IMR-90 (cell line): ENCODE results near the gene GRID1. TPM values are rescaled to one million over a fixed set of nuclear protein-coding genes. Genes with fewer than 3 reads are reported as not detected.

Experiments
- ATAC-seq: fragments of 200-7000 bp; cut with Tn5 transposase; 2 replicates; pipeline ENCODE4 v1.9.1; 2020; ENCODE audit warnings: low read depth, mild to moderate bottlenecking, moderate library complexity
- BruUV-seq: library from RNA; stranded (reverse); fragments of 400-500 nt; replicated peaks from 2 replicates; lab custom pipeline; 2021; lab: Mats Ljungman, UMichigan
- CTCF ChIA-PET: fragments of 300-600 bp; formaldehyde crosslinking; extraction: SDS; loops from one replicate; lab custom pipeline; 2021; ENCODE audit warnings: antibody characterized with exemption; lab: Yijun Ruan, JAX
- POLR2A ChIA-PET: fragments of 300-600 bp; sonication (Branson Sonifier 250); formaldehyde crosslinking; loops from one replicate; lab custom pipeline; 2022; ENCODE audit warnings: antibody characterized with exemption; ENCODE audit not compliant: unreplicated experiment; lab: Charles Lee
- DNase-seq: peaks from one replicate; pipeline ENCODE4 v3.0.0; 2013
- H2AFZ ChIP-seq: replicated peaks from 2 replicates; pipeline ENCODE3; 2013; ENCODE audit warnings: low read length, mild to moderate bottlenecking; ENCODE audit not compliant: poor library complexity
- H2AK5ac ChIP-seq: 2 replicates; pipeline ENCODE4 v1.6.1; 2013; ENCODE audit warnings: low read depth, low read length, inconsistent platforms
- H2AK9ac ChIP-seq: replicated peaks from 2 replicates; pipeline ENCODE3; 2013; ENCODE audit warnings: mild to moderate bottlenecking, low read depth, low read length, moderate library complexity; ENCODE audit not compliant: poor library complexity
- H2BK120ac ChIP-seq: 2 replicates; pipeline ENCODE4 v1.6.1; 2013; ENCODE audit warnings: low read depth, low read length, inconsistent platforms
- H2BK15ac ChIP-seq: 3 replicates; pipeline ENCODE4 v1.6.1; 2013; ENCODE audit warnings: low read depth, low read length, inconsistent platforms
- H2BK20ac ChIP-seq: 2 replicates; pipeline ENCODE4 v1.6.1; 2013; ENCODE audit warnings: low read depth, mild to moderate bottlenecking, inconsistent platforms, low read length, moderate library complexity
- H2BK5ac ChIP-seq: 2 replicates; pipeline ENCODE4 v1.6.1; 2013; ENCODE audit warnings: mild to moderate bottlenecking, low read depth, low read length, inconsistent platforms; ENCODE audit not compliant: poor library complexity, severe bottlenecking
- H3K14ac ChIP-seq: replicated peaks from 2 replicates; pipeline ENCODE4 v1.6.1; 2013; ENCODE audit warnings: low read depth, low read length, inconsistent platforms
- H3K18ac ChIP-seq: 2 replicates; pipeline ENCODE4 v1.6.1; 2013; ENCODE audit warnings: low read depth, low read length, control low read depth
- H3K23ac ChIP-seq: 2 replicates; pipeline ENCODE4 v1.6.1; 2013; ENCODE audit warnings: low read depth, low read length, inconsistent platforms
- H3K27ac ChIP-seq: 2 replicates; pipeline ENCODE4 v1.5.1; 2013; ENCODE audit warnings: mild to moderate bottlenecking, control low read depth, low read length; ENCODE audit not compliant: insufficient read depth
- H3K27me3 ChIP-seq: 2 replicates; pipeline ENCODE4 v1.6.1; 2013; ENCODE audit warnings: low read length; ENCODE audit not compliant: control insufficient read depth, insufficient read depth
- H3K36me3 ChIP-seq: 2 replicates; pipeline ENCODE4 v1.6.1; 2013; ENCODE audit warnings: low read length, mixed read lengths; ENCODE audit not compliant: control insufficient read depth, insufficient read depth
- H3K4ac ChIP-seq: 2 replicates; pipeline ENCODE4 v1.6.1; 2013; ENCODE audit warnings: low read depth, low read length, inconsistent platforms
- H3K4me1 ChIP-seq: 2 replicates; pipeline ENCODE4 v1.6.1; 2013; ENCODE audit warnings: low read length, mixed read lengths; ENCODE audit not compliant: control insufficient read depth, insufficient read depth
- H3K4me2 ChIP-seq: 2 replicates; pipeline ENCODE4 v1.6.1; 2013; ENCODE audit warnings: low read depth, mild to moderate bottlenecking, control low read depth, low read length, moderate library complexity
- H3K4me3 ChIP-seq: 2 replicates; pipeline ENCODE4 v1.5.1; 2013; ENCODE audit warnings: low read depth, mild to moderate bottlenecking, control low read depth, low read length, moderate library complexity; ENCODE audit not compliant: insufficient read depth
- H3K56ac ChIP-seq: 2 replicates; pipeline ENCODE4 v1.6.1; 2013; ENCODE audit warnings: low read length, inconsistent platforms; ENCODE audit not compliant: insufficient read depth; ENCODE audit errors: extremely low read depth
- H3K79me1 ChIP-seq, 2 experiments: 2 replicates each; pipeline ENCODE4 v1.6.1; 2013; ENCODE audit warnings: low read length in 2 of 2, inconsistent platforms in 1 of 2, low read depth in 1 of 2
- H3K9ac ChIP-seq: 2 replicates; pipeline ENCODE4 v1.6.1; 2013; ENCODE audit warnings: low read depth, low read length, control low read depth
- H3K9me1 ChIP-seq: 2 replicates; pipeline ENCODE4 v1.6.1; 2013; ENCODE audit warnings: low read length, inconsistent platforms; ENCODE audit not compliant: insufficient read depth
- H3K9me3 ChIP-seq: 2 replicates; pipeline ENCODE4 v1.6.1; 2013; ENCODE audit warnings: low read length; ENCODE audit not compliant: control insufficient read depth, insufficient read depth
- H4K20me1 ChIP-seq: 2 replicates; pipeline ENCODE4 v1.6.1; 2013; ENCODE audit warnings: low read length, inconsistent platforms; ENCODE audit not compliant: insufficient read depth
- H4K5ac ChIP-seq: 2 replicates; pipeline ENCODE4 v1.6.1; 2013; ENCODE audit warnings: mild to moderate bottlenecking, low read depth, low read length, control low read depth
- H4K8ac ChIP-seq, 2 experiments: 2 replicates each; pipeline ENCODE4 v1.6.1; 2013; ENCODE audit warnings: low read depth in 2 of 2, low read length in 2 of 2, control low read depth in 1 of 2, inconsistent platforms in 1 of 2
- H4K91ac ChIP-seq: 2 replicates; pipeline ENCODE4 v1.6.1; 2013; ENCODE audit warnings: low read depth, low read length, inconsistent platforms; ENCODE audit not compliant: insufficient read depth
- BHLHE40 ChIP-seq: fragments of 150-350 bp; IDR thresholded peaks from 2 replicates; pipeline ENCODE4 v1.6.1; 2016; ENCODE audit warnings: mild to moderate bottlenecking, low read depth, low read length
- MAFK ChIP-seq: IDR thresholded peaks from 2 replicates; pipeline ENCODE4 v1.6.1; 2012; ENCODE audit warnings: low read depth, low read length, improper control_type of control experiment
- MXI1 ChIP-seq: IDR thresholded peaks from 2 replicates; pipeline ENCODE4 v1.6.1; 2012; ENCODE audit warnings: low read depth, mild to moderate bottlenecking, low read length, moderate library complexity, borderline replicate concordance
- NFE2L2 ChIP-seq: fragments of 150-350 bp; IDR thresholded peaks from 2 replicates; pipeline ENCODE4 v1.6.1; 2016; ENCODE audit warnings: low read depth, mild to moderate bottlenecking, low read length
- POLR2A ChIP-seq: IDR thresholded peaks from 2 replicates; pipeline ENCODE4 v1.6.1; 2012; ENCODE audit warnings: mild to moderate bottlenecking, low read depth, low read length
- RAD21 ChIP-seq: IDR thresholded peaks from 2 replicates; pipeline ENCODE4 v1.6.1; 2012; ENCODE audit warnings: low read length, improper control_type of control experiment
- RCOR1 ChIP-seq: IDR thresholded peaks from 2 replicates; pipeline ENCODE4 v1.6.1; 2012; ENCODE audit warnings: mild to moderate bottlenecking, low read length, improper control_type of control experiment; ENCODE audit not compliant: insufficient replicate concordance
- RFX5 ChIP-seq: IDR thresholded peaks from 2 replicates; pipeline ENCODE4 v1.8.0; 2012; ENCODE audit warnings: low read depth, mild to moderate bottlenecking, low read length, moderate library complexity
- WGBS, 2 experiments: methylation state at CpG; one replicate each; pipeline versions ENCODE4 v1.1.5 to v1.1.7; 2013; ENCODE audit warnings: missing lambda C conversion rate in 2 of 2; ENCODE audit not compliant: insufficient read length in 1 of 2; ENCODE audit errors: extremely low coverage in 2 of 2; 5-methylcytosine and 5-hydroxymethylcytosine counted together
- dilution Hi-C: fragments of 300-500 bp; cut with HindIII; formaldehyde crosslinking; loops from one replicate; pipeline ENCODE4 v1.14.3; 2018; ENCODE audit warnings: low sequenced_read_pairs; ENCODE audit not compliant: unreplicated experiment
- in situ Hi-C: fragments of 300-500 bp; cut with MboI; formaldehyde crosslinking; loops from 3 replicates; pipeline ENCODE4 v1.14.3; 2019; ENCODE audit warnings: low sequenced_read_pairs, inconsistent platforms, mixed read lengths
- intact Hi-C: fragments of 100-400 bp; cut with micrococcal nuclease; formaldehyde crosslinking; loops from 2 replicates; pipeline ENCODE4 v1.10.0; 2022
- polyA plus RNA-seq, 3 experiments: library from polyadenylated mRNA; depleted of rRNA; stranded (reverse); fragments of >200 nt; gene quantifications; 2 replicates each; pipeline ENCODE4 v1.2.3, GENCODE V29; 2012; ENCODE audit warnings: low replicate concordance in 1 of 3
- total RNA-seq: library from RNA; depleted of rRNA; stranded (reverse); fragments of >200 nt; gene quantifications from 2 replicates; pipeline ENCODE4 v1.2.3, GENCODE V29; 2012
- TF ChIP-seq, protein P1 (sequence below): fragments of 150-350 bp; IDR thresholded peaks from 2 replicates; pipeline ENCODE4 v1.6.1; 2016; ENCODE audit warnings: low read depth, mild to moderate bottlenecking, low read length, moderate library complexity, borderline replicate concordance

The GRID1 gene
- total and polyA plus RNA-seq, 2 of the 4 experiments (the other 2 are of a cell fraction) = not detected

DNA sequence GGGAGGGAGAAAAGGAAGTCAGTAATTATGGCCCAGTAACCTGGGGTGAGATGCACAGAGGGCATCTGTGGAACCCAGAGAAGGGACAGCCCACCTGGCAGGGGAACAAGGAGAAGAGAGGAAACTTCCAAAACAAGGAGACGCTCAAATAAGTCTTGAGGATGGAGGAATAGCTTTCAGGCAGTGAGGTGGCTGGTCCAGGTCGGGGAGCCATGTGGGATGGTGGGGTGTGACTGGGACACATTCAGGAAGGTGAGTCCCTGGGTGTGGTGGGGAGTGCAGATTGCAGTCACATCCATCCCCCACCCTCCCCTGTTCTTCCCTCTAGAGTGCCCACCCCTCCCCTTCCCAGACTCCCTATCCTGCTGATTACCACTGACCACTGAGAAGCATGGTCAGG lies 175.4 kb downstream of the GRID1 start:
- no peak overlapping the region for H4K8ac ChIP-seq
- no peak overlapping the region for H3K56ac ChIP-seq
- no peak overlapping the region for H3K9ac ChIP-seq
- no peaks in the 10 kb centered on the region for H3K27me3 ChIP-seq
- no peak overlapping the region for H4K91ac ChIP-seq
- H4K5ac ChIP-seq = no peak overlapping the region
- ATAC-seq = no peak
- H3K4me2 ChIP-seq = no peak overlapping the region
- H3K9me3 ChIP-seq = no peaks in the 10 kb centered on the region
- no peak overlapping the region for H2BK5ac ChIP-seq
- no peak for DNase-seq
- no peak overlapping the region for H3K23ac ChIP-seq
- in situ Hi-C loops (loop anchor here (25.0 kb wide), 1 partner anchor 396 kb away; no protein-coding TSS in a partner anchor), dilution Hi-C loops (no loop called here), intact Hi-C loops (no loop called here)
- H3K9me1 ChIP-seq = no peaks in the 10 kb centered on the region
- no peaks in the 10 kb centered on the region for H3K4me1 ChIP-seq
- H2AFZ ChIP-seq = no peak overlapping the region
- WGBS, 2 experiments = no CpG with 5 or more reads among the region's 2 CpGs
- BruUV-seq = no TSS peak
- H2BK20ac ChIP-seq = no peak overlapping the region
- H2BK120ac ChIP-seq = no peak overlapping the region
- H3K14ac ChIP-seq = no peak overlapping the region
- no peak overlapping the region for H2AK9ac ChIP-seq
- POLR2A ChIA-PET = no interaction called here
- no peak overlapping the region for H3K27ac ChIP-seq
- TF ChIP-seq RAD21 (no peak), NFE2L2 (no peak), BHLHE40 (no peak), POLR2A (no peak), RFX5 (no peak), RCOR1 (no peak), MXI1 (no peak), MAFK (no peak)
- TF ChIP-seq, protein P1, sequence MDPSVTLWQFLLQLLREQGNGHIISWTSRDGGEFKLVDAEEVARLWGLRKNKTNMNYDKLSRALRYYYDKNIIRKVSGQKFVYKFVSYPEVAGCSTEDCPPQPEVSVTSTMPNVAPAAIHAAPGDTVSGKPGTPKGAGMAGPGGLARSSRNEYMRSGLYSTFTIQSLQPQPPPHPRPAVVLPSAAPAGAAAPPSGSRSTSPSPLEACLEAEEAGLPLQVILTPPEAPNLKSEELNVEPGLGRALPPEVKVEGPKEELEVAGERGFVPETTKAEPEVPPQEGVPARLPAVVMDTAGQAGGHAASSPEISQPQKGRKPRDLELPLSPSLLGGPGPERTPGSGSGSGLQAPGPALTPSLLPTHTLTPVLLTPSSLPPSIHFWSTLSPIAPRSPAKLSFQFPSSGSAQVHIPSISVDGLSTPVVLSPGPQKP = no peak
- H2BK15ac ChIP-seq = no peak overlapping the region
- CTCF ChIA-PET = no interaction called here
- no peaks in the 10 kb centered on the region for H3K79me1 ChIP-seq
- H3K4ac ChIP-seq = no peak overlapping the region
- no peak overlapping the region for H2AK5ac ChIP-seq
- H3K36me3 ChIP-seq = no peaks in the 10 kb centered on the region
- no peaks in the 10 kb centered on the region for H4K20me1 ChIP-seq
- H3K4me3 ChIP-seq = no peak overlapping the region
- no peak overlapping the region for H3K18ac ChIP-seq
